HG02870 (cell line): ENCODE measurements around the gene ARL10.

Source experiments
- ATAC-seq: cut with Tn5 transposase; IDR thresholded peaks from one replicate; pipeline ENCODE4 v1.9.1; 2021; ENCODE audit warnings: mild to moderate bottlenecking, moderate library complexity; ENCODE audit not compliant: unreplicated experiment

The ARL10 gene

DNA sequence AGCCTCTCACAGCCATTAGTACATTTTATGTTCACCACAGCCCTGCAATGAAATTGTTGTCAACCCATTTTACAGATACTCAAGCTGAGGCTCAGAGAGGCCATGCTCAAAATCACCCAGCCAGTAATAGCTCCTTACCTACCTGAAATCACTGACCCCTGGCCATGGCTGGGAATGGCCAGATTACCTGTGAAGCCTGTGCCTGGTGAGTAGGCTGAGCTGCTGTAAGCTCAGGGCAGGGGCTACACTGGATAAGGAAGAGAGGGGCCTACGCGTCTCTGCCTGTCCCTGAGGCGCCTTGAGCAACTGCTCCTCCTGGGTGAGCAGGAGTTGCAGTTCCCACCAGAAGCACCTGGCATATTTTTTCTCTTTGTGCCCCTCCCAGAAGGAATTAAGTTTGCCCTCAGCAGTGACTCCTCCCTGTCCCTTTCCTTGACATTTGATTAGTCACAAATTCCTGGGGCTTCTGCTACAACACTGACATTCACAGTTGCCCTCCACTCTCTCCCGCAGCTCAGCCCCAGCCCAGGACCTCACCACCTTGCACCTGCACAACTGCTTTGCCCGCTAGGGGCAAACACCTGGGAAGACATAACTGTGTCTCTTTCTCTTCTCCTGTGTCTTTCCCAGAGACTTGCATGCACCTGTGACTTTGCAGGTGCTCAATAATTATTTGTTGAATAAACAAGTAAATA lies 45.3 kb downstream of the ARL10 start:
- ATAC-seq, result no peak

DNA sequence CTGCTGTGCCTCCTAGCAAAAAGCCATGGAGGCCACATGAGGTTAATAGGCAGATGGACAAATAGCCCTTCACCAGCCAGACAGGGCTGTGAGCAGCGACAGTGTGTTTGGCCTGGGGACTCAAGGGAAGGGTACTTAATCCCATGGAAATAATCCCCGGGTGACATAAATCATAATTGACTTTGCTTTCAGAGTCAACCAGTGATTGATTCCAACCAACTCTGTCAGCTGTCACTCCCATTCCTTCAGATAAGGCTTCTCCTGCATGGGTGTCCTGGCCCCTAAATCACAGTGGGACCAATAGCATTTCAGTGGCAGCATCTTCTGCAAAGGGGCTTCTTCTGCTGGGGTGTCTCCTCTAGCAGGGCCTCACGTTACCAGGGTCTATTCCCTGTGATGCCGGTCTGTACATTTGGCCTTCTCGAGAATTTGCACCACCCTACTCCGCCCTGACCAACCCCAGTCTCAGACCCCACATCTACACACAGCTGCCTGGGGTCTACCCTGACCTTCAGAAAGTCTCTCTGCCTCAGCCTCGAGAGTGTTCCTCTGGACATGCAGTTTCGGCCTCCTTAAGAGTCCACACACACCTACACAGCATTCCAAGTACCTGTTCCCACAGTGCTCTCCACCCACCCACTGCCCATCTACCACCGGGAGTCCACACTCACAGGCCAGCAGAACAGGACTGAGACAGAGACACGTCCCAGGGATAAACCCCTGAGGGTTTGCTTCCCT lies 47.4 kb downstream of the ARL10 start:
- no peak for ATAC-seq

DNA sequence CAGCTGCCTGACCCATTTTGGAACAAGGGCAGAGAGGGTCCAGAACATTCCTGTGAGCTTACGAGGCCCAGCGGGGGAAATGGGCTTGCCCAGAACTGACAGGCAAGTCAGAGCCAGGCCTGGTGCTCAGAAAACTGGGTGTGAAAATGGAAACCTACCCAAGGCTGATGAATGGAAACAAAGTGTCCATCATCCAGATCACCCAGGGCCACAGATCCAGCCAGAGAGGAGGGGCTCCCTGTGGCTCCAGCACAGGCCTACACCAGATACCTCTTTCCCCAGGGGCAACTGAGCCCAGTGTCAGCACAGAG lies 47.9 kb downstream of the ARL10 start:
- ATAC-seq, result no peak

DNA sequence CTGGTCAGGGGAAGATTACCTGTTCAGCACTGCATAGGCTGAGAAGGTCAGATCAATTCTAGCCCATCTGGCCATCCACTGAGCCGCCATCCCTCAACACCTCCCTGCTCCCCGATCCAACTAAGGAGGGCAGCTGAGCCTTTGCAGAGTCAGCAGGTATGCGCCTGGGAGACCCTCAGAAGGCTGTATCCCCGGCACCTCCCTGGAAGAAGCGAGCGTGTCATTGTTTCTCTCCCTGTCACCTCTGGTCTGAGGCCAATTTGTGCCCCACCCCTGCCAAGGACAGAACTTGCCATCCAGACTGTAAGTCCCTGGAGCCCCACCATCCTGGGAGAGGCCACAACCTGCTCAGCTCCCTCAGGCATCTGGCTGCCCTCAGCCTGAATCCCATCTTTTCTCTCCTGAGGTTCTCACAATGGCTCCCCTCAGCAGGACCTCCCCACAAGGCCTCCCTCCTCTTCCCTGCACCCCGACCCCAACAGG lies 48.5 kb downstream of the ARL10 start:
- no peak for ATAC-seq

DNA sequence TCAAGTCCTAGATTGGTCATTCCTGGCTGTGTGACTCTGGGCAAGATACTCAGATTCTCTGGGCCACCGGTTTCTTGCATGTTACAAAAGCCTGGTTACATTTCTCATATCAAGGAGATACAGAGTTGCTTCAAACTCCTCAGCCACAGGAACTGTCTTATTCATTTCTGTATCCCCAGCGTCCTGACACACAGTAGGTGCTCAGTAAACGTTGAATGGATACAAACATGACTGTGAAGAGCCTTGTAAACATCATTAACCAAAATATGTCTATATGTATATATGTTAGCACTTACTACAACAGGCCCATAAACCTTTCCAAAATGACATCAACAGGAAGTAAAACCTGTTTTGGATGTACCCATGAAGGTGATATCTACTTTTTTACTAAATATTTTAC lies 49.4 kb downstream of the ARL10 start:
- no peak for ATAC-seq

DNA sequence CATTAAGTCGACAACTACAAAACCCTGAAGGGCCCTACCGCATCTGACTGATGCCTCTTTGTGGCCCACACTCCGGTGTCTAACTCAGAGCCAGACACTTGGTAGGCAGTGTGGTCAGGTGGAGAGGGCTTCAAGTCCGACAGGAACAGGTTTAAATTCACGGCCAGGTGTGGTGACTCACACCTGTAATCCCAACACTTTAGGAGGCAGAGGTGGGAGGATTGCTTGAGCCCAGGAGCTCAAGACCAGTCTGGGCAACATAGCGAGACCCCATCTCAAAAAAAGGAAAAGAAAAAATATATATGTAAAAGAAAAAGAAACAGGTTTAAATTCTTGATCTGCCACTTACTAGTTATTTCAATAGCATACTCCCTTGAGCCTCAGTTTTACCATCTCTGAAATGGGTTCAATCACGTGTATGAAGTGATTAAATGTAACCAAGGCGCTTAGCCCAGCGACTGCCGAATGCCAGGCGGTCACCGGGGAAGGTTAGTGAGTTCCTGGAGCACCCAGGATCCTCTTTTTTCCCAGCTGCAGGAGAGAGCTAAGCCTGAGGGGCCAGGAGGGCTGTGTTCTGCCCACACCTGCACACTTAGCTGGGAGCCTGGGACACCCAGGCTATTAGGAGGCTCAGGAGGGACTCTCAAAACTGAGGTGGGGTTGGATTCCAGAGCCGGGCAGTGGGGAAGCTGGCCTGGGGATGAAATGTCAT lies 50.1 kb downstream of the ARL10 start:
- ATAC-seq, result no peak

DNA sequence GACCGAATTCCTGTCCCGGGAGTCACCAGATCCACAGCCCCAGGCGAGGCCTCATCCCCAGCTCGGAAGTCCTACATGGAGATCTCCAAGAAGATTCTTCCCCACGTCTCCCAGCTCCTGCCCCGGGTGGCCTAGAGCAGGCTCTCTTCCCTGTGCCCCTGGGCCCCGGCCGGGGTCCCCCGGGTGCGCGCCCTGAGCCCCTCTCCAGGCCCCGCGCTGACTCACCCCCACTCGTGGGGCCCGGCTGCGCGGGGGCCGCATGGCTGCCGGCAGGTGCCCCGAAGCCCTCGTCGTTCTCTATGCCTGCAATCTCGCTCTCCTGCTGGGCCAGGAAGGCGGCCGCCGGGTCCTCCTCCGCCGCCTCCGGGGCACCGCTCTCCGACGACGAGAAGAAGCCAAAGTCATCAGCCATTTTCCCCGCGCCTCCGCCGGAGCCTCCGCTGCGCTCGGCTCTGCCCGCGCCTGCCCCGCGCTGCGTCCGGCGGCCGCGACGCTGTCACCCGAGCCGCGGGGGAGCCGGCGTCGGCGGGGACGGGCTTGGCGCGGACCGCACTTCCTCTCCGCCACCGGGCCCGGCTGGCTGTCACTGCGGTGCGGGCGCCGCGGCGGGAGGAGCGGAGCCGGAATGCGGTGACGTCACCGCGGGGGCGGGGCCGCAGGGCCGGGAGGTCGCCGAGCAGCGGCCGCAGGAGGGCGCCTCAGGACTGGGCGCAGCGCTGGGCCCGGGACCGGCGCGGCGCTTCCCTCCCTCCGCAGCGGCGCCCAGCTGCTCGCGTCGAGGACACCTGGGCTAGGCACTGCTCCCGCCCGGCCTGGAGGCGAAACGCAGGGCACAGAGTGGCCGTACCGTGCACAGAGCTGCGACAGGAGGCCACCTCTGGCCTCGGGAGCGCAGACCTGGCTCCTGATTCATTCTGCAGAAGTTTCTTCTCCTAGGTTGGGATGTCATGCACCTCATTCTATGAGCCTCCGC lies 51.0 kb downstream of the ARL10 start, which contains the start of gene CLTB:
Gene CLTB (minus strand): TSS at position 588 of the 973 bp plus-strand sequence. CDS start 176 bp downstream, at position 412.
- peak; percentile 84 for ATAC-seq

DNA sequence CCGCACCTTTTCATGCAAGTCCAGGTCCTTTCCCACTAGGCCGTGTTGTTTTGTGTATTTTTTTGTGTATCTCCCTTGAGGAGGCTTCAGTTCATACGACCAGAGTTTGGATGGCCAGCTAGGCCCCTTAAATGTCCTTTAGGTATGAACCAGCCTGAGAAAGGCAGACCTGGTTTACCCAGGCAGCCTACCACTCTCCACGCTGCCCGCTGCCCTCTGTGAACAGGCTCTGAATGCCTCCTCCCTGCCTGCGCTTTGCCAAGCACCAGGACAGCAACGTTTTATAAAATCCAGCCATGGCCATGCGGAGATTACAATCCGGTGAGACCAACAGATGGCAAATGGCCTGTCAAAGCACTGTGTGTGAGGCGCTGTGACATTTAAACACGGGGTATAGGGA lies 51.7 kb downstream of the ARL10 start:
- no peak for ATAC-seq

DNA sequence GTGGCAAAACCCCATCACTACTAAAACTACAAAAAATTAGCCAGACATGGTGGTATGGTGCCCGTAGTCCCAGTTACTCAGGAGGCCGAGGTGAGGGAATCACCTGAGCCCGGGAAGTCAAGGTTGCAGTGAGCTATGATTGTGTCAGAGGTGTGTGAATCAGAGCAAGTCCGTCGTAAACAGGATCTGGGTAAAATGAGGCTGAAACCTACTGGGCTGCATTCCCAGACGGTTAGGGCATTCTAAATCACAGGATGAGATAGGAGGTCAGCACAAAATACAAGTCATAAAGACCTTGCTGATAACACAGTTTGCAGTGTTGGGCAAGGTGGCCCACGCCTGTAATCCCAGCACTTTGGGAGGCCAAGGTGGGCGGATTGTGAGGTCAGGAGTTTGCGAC lies 53.0 kb downstream of the ARL10 start:
- ATAC-seq, result no peak

DNA sequence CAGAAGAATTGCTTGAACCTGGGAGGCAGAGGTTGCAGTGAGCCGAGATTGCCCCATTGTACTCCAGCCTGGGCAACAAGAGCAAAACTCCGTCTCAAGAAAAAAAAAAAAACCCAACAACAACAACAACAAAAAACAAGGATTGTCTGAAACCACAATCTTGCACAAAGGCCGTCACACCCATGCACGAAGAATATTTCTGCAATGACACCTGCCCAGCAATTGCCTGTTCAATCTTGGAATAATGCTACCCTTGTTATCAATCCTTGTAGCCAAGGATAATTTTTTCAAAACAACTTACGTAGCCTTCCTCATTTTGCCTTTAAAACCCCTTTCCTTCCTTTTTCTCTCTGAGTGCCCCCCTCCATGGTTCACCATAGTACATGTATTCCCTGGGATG lies 54.8 kb downstream of the ARL10 start:
- ATAC-seq, result no peak

DNA sequence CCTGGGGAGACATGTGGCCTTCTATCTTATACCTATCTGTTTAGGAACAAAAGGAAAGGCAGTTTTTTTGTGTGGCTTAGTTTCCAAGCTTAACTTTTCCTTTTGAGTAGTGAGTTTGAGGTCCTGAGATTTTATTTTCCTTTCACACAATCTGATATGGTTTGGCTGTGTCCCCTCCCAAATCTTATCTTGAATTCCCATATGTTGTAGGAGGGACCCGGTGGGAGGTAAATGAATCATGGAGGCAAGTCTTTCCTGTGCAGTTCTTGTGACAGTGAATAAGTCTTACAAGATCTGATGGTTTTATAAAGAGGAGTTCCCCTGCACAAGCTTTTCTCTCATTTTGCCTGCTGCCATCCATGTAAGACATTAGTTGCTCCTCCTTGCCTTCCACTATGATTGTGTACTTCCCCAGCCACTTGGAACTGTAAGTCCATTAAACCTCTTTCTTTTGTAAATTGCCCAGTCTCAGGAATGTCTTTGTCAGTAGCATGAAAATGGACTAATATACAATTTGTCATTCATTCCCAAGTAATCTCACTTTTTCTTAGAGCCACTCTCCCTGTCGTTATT lies 55.8 kb downstream of the ARL10 start:
- no peak for ATAC-seq

DNA sequence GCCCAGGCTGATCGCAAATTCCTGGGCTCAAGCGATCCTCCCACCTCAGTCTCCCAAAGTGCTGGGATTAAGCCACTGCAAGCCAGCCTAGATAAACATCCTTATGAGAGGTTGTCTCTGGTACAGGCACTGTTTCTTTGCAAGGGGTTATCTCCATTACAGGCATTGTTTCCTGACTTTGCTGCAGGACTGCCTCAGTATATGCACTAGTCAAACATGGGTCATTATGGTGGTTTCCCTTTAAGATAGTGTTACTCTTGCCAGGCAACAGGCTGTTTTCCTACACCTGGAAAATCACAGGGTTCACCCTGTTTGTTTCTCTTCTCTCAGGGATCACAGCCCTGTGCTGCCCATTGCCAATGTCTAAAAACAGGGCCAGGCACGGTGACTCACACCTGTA lies 58.9 kb downstream of the ARL10 start:
- ATAC-seq, result no peak

DNA sequence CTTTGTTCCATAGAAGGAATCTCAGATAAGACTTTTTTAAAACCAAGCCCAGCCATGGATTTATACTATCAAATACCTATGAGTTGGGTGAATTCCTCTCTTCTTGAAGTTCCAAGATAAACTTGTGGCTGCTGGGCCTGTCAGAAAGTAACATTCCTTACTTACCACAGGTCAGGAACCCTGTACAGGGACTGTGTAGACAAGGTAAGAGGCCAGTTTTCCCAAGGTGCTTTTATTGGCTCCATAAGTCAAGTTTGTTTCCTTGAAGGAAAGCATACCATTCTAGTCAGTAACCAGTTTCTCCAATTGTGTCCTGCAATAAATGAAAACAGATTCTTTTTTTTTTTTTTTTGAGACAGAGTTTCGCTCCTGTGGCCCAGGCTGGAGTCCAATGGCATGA lies 59.9 kb downstream of the ARL10 start:
- ATAC-seq, result no peak

DNA sequence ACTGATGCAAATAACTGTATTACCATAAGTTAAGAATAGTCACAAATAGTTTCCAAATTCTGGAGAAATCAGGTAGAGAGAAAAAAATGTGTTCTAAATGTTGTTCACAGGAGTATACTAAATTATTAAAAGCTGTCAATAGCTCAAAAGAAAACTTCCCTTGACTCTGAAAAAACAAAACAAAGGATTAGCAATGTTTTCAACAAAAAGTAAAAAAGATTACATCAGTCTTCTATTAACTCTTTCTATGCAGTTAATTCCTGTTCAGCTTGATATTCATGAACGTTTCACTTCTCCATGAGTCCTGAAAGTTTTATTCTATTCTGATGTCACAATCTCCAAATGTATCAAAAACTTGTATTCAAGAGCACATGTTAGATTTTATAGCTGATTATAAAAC lies 60.5 kb downstream of the ARL10 start:
- ATAC-seq, result no peak

DNA sequence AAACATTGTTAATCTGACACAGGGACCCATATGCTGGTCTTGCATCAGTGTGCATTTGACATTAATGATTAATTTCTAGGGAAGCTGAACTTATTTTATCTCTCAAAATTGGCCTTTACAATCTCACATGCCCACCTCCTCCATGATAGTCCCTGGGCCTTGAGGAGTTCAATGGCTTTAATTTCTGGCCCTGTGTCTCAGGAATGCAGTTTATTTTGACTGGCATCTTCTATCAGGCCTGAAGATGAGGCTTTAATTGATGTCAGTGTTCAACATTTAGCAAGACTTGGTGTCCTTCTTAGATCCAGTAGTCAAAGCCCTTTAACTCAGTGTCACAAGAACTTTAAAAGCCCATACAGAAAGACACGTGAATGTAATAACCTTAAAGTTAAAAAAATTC lies 61.6 kb downstream of the ARL10 start:
- no peak for ATAC-seq

DNA sequence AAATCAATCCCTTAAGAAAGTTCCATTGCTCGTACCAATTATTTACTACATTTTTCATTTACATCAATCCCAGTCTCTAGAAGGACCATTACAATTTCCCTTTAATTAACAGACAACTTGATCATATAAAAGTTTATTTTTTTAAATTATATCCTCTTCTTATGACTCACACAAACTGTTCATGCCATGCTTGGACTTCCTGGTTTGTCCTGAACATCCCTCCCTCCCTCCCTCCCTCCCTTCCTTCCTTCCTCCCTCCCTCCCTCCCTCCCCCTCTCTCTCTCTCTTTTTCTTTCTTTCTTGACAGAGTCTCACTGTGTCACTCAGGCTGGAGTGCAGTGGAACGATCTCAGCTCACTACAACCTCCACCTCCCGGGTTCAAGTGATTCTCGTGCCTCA lies 62.7 kb downstream of the ARL10 start:
- no peak for ATAC-seq

DNA sequence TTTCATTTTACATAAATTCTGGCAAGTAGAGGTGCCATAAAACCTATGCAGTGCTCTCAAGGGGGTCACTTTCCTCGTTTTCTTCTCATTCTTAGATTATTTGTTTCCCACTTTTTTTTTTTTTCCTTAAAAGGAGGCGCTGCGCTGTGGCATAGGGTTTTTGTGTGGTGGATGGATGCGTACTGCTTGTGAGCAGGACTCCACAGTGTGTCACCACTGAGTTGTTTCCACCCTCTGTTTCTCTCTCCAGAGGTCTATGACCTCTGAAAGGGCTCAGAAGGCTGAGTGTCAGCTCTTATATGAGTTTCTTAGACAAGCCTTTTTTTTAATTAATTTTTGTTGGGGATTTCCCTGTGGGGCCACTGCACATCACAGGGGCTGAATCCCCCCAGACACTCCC lies 64.7 kb downstream of the ARL10 start:
- no peak for ATAC-seq
